Measurements from ENCODE around the gene SMG7. TPM values are rescaled to one million over a fixed set of nuclear protein-coding genes. Genes with fewer than 3 reads are reported as not detected.

SMG7 gene
- total RNA-seq, 2 experiments from 2014 or later, result 45.5 to 46.2 TPM

DNA sequence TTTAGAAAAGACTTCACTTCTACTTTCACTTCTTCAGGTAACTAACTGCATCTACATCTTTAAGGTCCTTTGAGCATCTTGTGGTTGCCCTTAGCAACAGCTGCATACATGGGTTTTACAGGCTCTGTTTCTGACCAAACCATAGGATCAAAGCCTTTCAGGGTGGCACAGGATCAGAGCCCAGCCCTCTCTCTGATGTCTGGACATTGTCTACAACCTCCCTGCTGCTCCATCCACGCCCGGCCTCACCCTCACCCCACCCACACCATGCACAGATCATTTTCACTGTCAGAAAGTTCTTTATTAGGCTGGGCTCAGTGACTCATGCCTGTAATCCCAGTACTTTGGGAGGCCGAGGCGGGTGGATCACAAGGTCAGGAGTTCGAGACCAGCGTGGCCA is 112.7 kb downstream of the SMG7 start:
- Mint-ChIP-seq H3K36me3 (no peaks in the 10 kb centered on the region), H3K27ac (no peak overlapping the region), H3K27me3 (no peaks in the 10 kb centered on the region), H3K4me3 (no peak overlapping the region), H3K9me3 (no peaks in the 10 kb centered on the region), H3K4me1 (ENCODE audit: low read depth) (peaks cover 21% of the 10 kb centered on the region)
- ChIA-PET POLR2A (no interaction called here), CTCF (no interaction called here)
- no peak for DNase-seq
- intact Hi-C loops (cut with micrococcal nuclease), result no loop called here

DNA sequence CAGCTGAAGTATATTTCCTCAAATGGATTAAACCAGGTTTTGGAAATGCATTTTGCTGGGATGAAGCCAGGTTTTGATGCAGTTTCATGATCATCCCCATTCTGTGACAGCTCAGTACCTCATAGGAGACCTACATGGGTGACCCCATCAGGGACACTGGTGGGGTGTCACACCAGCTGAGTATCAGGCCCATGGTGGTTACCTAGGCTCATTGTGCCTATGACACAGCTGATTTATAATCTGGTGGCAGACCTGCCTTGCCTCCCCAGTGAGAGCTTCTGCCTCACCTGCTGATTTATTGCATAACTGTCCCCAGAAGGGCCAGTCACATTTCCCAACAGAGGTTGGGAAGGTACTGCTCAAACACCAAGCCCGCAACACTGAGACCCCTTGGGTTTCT is 114.2 kb downstream of the SMG7 start:
- DNase-seq, result no peak
- intact Hi-C loops (cut with micrococcal nuclease), result no loop called here

DNA sequence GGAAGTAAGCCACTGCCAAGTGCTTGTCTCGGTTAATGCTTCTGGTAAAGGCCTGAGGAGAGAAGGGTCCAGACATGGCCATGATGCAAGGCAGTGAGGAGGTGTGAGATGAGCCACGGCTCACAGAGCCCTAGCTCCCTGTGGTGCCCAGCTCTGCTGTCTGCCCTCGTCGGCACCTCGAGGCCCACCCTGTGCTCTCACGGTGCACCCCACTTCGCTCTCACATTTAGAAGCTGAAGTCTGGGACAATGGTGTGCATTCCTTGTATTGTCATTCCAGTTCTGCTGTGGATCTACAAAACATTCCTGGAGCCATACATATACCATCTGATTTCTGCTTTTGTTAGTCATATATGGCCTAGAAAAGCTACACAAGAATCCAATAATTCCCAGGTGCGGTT is 114.6 kb downstream of the SMG7 start:
- intact Hi-C loops (cut with micrococcal nuclease), result no loop called here
- no peak overlapping the region for H3K27ac Mint-ChIP-seq
- H3K4me1 Mint-ChIP-seq (ENCODE audit: low read depth), result peaks cover 31% of the 10 kb centered on the region
- H3K27me3 Mint-ChIP-seq, result no peaks in the 10 kb centered on the region
- POLR2A ChIA-PET, result no interaction called here
- H3K36me3 Mint-ChIP-seq, result no peaks in the 10 kb centered on the region
- no peaks in the 10 kb centered on the region for H3K9me3 Mint-ChIP-seq
- CTCF ChIA-PET, result interaction anchor here (1.9 kb wide), 1 partner anchor 68 kb away, joined by 6 read pairs; no protein-coding TSS in a partner anchor
- no peak for DNase-seq
- H3K4me3 Mint-ChIP-seq, result no peak overlapping the region

More for the DNA sequence above, 114.2 kb downstream of the SMG7 start:
- ChIA-PET POLR2A (no interaction called here), CTCF (interaction anchor here (1.9 kb wide), 1 partner anchor 68 kb away, joined by 6 read pairs; no protein-coding TSS in a partner anchor)
- Mint-ChIP-seq H3K4me3 (no peak overlapping the region), H3K9me3 (no peaks in the 10 kb centered on the region), H3K36me3 (no peaks in the 10 kb centered on the region), H3K4me1 (ENCODE audit: low read depth) (peaks cover 31% of the 10 kb centered on the region), H3K27me3 (no peaks in the 10 kb centered on the region), H3K27ac (no peak overlapping the region)

DNA sequence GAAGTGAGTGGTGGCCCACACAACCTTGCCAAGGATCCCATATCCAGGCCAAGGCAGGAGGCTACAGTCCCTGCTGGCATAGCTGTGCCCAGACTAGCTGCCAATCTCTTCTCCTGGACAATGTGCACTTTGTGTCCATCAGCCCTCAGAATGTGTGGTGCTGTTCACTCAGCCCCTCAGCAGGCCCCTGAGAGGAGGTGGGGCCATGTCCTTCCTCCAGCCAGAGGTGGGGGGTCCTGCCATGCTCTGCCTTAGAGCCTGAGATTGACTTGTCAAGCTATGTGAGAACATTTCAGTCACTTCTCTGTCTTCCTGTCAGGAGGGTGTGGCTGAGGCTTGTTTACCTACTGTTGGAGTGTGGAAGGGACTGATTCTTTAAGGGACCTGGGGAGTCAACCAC is 116.5 kb downstream of the SMG7 start:
- Mint-ChIP-seq H3K4me1 (ENCODE audit: low read depth) (peaks cover 42% of the 10 kb centered on the region), H3K27me3 (no peaks in the 10 kb centered on the region), H3K4me3 (peak overlapping the region; percentile 64), H3K27ac (no peak overlapping the region), H3K36me3 (no peaks in the 10 kb centered on the region), H3K9me3 (no peaks in the 10 kb centered on the region)
- CTCF ChIA-PET, result interaction anchor here (1.0 to 1.2 kb wide), 2 partner anchors 26 to 45 kb away, joined by 3 read pairs; no protein-coding TSS in a partner anchor
- no peak for DNase-seq
- POLR2A ChIA-PET, result no interaction called here
- intact Hi-C loops (cut with micrococcal nuclease), result no loop called here

DNA sequence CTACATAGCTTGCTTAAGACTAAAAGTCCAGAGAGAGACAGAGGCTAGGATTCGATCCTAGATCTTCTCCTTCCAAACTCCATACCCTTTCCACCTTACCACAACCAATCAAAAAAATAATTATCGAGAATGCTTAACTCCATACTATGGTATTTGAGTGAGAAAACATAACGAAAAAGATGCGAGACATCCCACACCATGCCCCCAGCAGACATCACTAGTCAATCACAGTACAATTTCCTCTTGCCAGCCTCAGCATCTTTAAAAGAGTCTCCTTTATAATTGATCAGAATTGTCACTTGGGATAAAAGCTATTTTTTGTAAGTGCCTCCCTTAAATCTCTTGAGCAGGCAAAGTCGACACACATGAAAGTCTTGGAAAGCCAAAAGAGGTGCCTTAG is 117.1 kb downstream of the SMG7 start:
- CTCF ChIA-PET, result interaction anchor here (1.0 to 1.2 kb wide), 3 partner anchors 27 to 66 kb away, joined by 3 read pairs; no protein-coding TSS in a partner anchor
- Mint-ChIP-seq H3K36me3 (no peaks in the 10 kb centered on the region), H3K9me3 (no peaks in the 10 kb centered on the region), H3K4me1 (ENCODE audit: low read depth) (peaks cover 42% of the 10 kb centered on the region), H3K4me3 (peak overlapping the region; percentile 64), H3K27ac (peak overlapping the region; percentile 70), H3K27me3 (no peaks in the 10 kb centered on the region)
- no peak for DNase-seq
- intact Hi-C loops (cut with micrococcal nuclease), result no loop called here
- POLR2A ChIA-PET, result no interaction called here

DNA sequence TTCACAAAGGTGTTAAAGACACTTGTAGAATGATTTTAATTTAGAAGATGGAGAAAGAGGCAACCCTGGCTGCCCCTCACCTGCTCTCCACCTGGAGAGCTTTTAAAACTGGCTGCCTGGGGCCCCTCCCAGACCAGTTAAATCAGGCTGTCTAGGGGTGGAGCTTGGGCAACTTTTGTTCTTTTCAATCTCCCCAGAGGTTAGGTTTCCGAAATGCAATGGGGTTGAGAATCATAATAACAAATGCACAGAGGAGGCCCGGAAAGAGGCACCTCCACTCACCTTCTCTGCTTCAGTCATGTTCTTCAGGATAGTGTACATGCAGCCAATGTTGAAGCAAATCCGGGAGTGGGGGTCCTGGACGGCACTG is 117.6 kb downstream of the SMG7 start:
- CTCF ChIA-PET, result interaction anchor here (0.8 to 1.2 kb wide), 3 partner anchors 27 to 100 kb away, joined by 3 read pairs; no protein-coding TSS in a partner anchor
- Mint-ChIP-seq H3K9me3 (no peaks in the 10 kb centered on the region), H3K27ac (peak overlapping the region; percentile 70), H3K4me3 (peak overlapping the region; percentile 64), H3K27me3 (no peaks in the 10 kb centered on the region), H3K36me3 (no peaks in the 10 kb centered on the region), H3K4me1 (ENCODE audit: low read depth) (peaks cover 42% of the 10 kb centered on the region)
- DNase-seq, result peak; percentile 19
- POLR2A ChIA-PET, result interaction anchor here (1.3 kb wide), 1 partner anchor 44 kb away, joined by 4 read pairs; no protein-coding TSS in a partner anchor
- intact Hi-C loops (cut with micrococcal nuclease), result loop anchor here (1.0 to 5.0 kb wide), 5 partner anchors 21 to 252 kb away; partner anchors contain the start of gene ARPC5

DNA sequence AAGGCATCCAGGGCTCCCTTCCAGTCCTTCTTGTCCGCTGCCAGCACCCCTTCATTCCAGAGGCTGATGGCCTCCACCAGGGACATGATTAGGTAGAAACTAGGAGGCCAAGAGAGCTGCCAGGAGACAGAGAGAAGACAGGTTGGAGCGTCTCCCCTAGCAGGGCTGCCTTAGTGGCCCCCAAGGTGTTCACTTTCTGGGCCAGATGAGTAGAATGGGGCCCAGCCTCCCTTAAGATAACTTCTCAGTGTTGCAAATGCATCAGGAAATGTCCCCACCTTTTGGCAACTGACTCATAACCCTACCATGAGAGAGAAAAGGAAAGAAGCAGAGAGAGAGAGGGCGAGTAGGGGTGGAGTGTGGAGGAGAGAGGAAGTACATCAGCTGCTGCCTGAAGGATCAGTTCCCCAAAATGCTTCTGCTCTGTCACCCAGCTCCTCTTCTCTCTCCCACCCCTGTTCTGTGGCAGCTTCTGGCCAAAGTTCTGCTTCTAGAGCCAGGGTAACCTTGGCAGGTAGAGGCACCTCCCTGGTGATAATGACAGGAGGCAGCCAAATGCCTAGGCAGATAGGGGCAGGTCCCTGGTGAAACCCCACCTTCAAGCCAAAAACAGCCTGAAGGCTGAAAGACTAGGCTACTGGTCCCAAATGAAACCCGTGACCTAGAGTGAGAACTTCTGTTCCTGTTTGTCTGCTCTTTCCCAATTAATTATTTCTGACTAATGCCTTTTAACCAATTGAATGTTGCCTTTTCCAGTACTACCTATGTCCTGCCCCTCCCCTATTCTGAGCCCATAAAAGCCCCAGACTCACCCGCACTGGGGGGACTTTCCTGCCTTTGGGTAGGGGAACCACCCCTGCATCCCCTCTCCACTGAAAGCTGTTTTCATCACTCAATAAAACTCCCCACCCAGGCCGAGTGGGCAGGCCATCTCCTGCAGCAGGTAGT is 118.2 kb downstream of the SMG7 start, which contains the start of gene NCF2:
TSS of gene NCF2 (minus strand) at position 216 of the 948 bp plus-strand sequence. CDS start at position 86, 130 bp downstream.
- Mint-ChIP-seq H3K36me3 (no peaks in the 10 kb centered on the region), H3K4me3 (peak within 1 kb of the TSS; percentile 64), H3K27ac (peak within 1 kb of the TSS; percentile 70), H3K27me3 (no peaks in the 10 kb centered on the region), H3K4me1 (ENCODE audit: low read depth) (peaks cover 39% of the 10 kb centered on the region), H3K9me3 (no peaks in the 10 kb centered on the region)
- CTCF ChIA-PET, result interaction anchor here (0.8 kb wide), 1 partner anchor 99 kb away, joined by 3 read pairs; no protein-coding TSS in a partner anchor
- POLR2A ChIA-PET, result interaction anchor here (1.3 kb wide), 1 partner anchor 43 kb away, joined by 4 read pairs; no protein-coding TSS in a partner anchor
- peak; percentile 71 for DNase-seq
- intact Hi-C loops (cut with micrococcal nuclease), result loop anchor here (1.0 to 5.0 kb wide), 5 partner anchors 21 to 252 kb away; partner anchors contain the start of gene ARPC5

DNA sequence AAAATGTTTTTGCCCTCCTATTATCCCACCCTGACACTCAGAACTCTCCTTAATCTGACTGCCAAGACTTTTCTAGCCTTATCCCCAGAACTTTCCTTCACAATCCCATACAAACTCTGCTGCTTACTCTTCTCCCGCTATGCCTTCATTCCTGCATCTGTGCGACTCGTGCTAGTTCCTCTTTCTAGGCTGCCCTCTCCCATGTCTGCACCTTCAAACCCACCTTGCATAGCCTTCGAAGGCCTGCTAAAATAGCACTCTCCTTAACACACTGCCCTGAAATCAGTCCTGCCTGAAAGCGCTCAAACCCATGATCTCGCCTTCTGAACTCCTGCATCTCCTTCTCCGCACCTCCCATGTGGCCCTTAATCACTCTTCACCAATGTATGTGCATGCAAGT is 120.4 kb downstream of the SMG7 start:
- H3K4me1 Mint-ChIP-seq (ENCODE audit: low read depth), result peaks cover 39% of the 10 kb centered on the region
- intact Hi-C loops (cut with micrococcal nuclease), result loop anchor here (5.0 kb wide), 1 partner anchor 250 kb away; no protein-coding TSS in a partner anchor
- DNase-seq, result no peak
- no peak overlapping the region for H3K27ac Mint-ChIP-seq
- ChIA-PET POLR2A (no interaction called here), CTCF (no interaction called here)
- H3K36me3 Mint-ChIP-seq, result no peaks in the 10 kb centered on the region
- H3K9me3 Mint-ChIP-seq, result no peaks in the 10 kb centered on the region
- no peak overlapping the region for H3K4me3 Mint-ChIP-seq
- H3K27me3 Mint-ChIP-seq, result no peaks in the 10 kb centered on the region

DNA sequence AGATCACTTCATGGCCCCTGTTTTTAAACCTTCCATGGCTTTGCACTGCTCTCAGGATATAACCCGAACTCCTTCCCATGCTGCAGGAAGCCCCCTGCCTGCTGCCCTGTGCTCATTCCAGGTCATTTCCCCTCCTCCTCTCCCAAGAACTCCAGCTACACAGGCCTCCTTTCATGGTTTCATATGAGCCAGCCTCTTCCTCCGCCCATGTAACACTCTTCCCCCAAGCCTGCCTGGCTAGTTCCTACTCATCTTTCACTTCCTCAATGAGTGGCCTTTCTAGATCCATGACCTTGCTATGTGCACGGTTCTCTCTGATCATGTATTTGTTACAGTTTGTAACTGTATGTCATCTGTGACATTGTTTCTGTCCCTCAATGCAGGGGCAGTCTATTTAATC is 121.1 kb downstream of the SMG7 start:
- no peak overlapping the region for H3K27ac Mint-ChIP-seq
- ChIA-PET CTCF (interaction anchor here (0.7 kb wide), 1 partner anchor 41 kb away, joined by 3 read pairs; no protein-coding TSS in a partner anchor), POLR2A (no interaction called here)
- no peak overlapping the region for H3K4me3 Mint-ChIP-seq
- peak; percentile 25 for DNase-seq
- H3K27me3 Mint-ChIP-seq, result no peaks in the 10 kb centered on the region
- no peaks in the 10 kb centered on the region for H3K36me3 Mint-ChIP-seq
- peaks cover 43% of the 10 kb centered on the region for H3K4me1 Mint-ChIP-seq (ENCODE audit: low read depth)
- no peaks in the 10 kb centered on the region for H3K9me3 Mint-ChIP-seq
- intact Hi-C loops (cut with micrococcal nuclease), result loop anchor here (5.0 kb wide), 1 partner anchor 249 kb away; no protein-coding TSS in a partner anchor

DNA sequence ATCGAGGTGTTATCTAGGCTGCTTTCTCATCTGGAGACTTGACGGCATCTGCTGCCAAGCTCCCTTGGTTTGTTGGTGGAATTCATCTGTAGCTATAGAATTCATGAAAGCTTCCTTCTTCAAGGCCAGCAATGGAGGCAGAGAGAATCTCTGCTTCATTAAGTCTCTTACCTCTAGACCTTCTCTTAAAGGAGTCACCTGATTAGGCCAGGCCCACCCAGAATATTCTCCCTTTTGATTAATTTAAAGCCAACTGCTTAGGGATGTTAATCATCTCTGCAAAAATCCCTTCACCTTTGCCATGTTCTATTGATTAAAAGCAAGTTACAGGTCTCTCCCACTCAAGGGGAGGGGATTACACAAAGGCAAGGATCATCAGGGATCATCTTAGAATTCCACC is 123.2 kb downstream of the SMG7 start:
- Mint-ChIP-seq H3K36me3 (no peaks in the 10 kb centered on the region), H3K4me3 (no peak overlapping the region), H3K27me3 (no peaks in the 10 kb centered on the region), H3K9me3 (no peaks in the 10 kb centered on the region), H3K27ac (no peak overlapping the region), H3K4me1 (ENCODE audit: low read depth) (peaks cover 27% of the 10 kb centered on the region)
- intact Hi-C loops (cut with micrococcal nuclease), result no loop called here
- ChIA-PET POLR2A (no interaction called here), CTCF (no interaction called here)
- no peak for DNase-seq

DNA sequence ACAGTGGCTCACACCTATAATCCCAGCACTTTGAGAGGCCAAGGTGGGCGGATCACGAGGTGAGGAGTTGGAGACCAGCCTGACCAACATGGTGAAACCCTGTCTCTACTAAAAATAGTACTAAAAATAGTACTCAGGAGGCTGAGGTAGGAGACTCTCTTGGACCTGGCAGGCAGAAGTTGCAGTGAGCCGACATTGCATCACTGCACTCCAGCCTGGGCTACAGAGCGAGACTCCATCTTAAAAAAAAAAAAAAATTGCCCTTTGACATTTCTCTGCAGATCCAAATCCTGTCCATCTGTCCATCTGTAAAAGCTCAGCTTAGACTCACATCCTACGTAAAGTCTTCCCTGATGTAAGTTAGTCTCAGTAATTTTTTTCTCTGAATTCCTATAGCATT is 124.2 kb downstream of the SMG7 start:
- Mint-ChIP-seq H3K27me3 (no peaks in the 10 kb centered on the region), H3K27ac (no peak overlapping the region), H3K4me3 (no peak overlapping the region), H3K4me1 (ENCODE audit: low read depth) (peaks cover 18% of the 10 kb centered on the region), H3K36me3 (no peaks in the 10 kb centered on the region), H3K9me3 (no peaks in the 10 kb centered on the region)
- intact Hi-C loops (cut with micrococcal nuclease), result no loop called here
- POLR2A ChIA-PET, result no interaction called here
- no peak for DNase-seq
- CTCF ChIA-PET, result no interaction called here

DNA sequence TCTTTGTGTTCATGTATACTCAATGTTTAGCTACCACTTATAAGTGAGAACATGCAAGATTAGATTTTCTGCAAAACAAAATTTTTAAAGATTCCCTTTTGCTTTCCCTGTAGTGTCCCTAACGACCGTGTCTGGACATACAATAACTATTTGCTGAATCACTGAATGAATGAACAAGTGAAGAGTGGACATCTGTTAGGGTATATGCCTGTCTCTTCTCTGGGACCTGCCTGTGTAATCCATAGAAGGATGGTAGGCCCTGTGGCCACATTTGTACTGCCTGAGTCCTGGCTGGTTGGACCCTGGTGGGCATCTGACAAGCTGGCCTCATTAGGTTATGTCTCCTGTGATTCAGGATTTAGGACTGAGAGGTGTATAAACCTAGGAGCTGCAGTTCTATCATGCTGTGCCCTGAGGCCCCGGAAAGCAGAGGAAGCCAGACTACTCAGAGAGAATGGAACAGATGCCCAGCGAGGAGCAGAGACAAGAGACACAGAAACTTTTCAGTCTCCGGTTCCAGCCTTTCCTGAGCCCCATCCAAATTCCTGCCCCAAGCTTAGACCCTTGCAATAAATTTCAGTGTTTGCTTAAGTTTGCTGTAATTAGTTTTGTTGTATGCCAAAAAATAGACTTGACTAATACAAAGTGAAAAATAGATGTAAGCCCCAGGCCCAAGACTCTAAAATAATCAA is 125.5 kb downstream of the SMG7 start:
- Mint-ChIP-seq H3K4me3 (no peak overlapping the region), H3K27ac (no peak overlapping the region), H3K4me1 (ENCODE audit: low read depth) (peaks cover 17% of the 10 kb centered on the region), H3K36me3 (no peaks in the 10 kb centered on the region), H3K27me3 (no peaks in the 10 kb centered on the region), H3K9me3 (no peaks in the 10 kb centered on the region)
- ChIA-PET POLR2A (no interaction called here), CTCF (no interaction called here)
- intact Hi-C loops (cut with micrococcal nuclease), result no loop called here
- no peak for DNase-seq
